HepG2 (cell line): Measurements from ENCODE around the gene TRPT1. TPM values are rescaled to one million over a fixed set of nuclear protein-coding genes. Genes with fewer than 3 reads are reported as not detected.

ENCODE experiments used
- ARNT2 ChIP-seq: sonication (generic); formaldehyde crosslinking; IDR thresholded peaks from 2 replicates; pipeline ENCODE4 v1.8.0; 2022; ENCODE audit warnings: mild to moderate bottlenecking, low read depth, missing genetic modification reagents, moderate library complexity
- ELF1 ChIP-seq: sonication (generic); formaldehyde crosslinking; IDR thresholded peaks from 2 replicates; pipeline ENCODE4 v1.4.0; 2020; ENCODE audit warnings: missing genetic modification reagents
- FIP1L1 ChIP-seq: fragments of 200-400 bp; formaldehyde crosslinking; IDR thresholded peaks from 2 replicates; pipeline ENCODE4 v1.6.1; 2018; ENCODE audit warnings: low read depth, mild to moderate bottlenecking, low read length, moderate library complexity, borderline replicate concordance; ENCODE audit not compliant: insufficient read depth
- GABPB1 ChIP-seq: IDR thresholded peaks from 2 replicates; pipeline ENCODE4 v1.6.1; 2016; ENCODE audit warnings: mild to moderate bottlenecking, missing genetic modification reagents, moderate library complexity, missing compliant biosample characterization
- GPN1 ChIP-seq: sonication (generic); formaldehyde crosslinking; IDR thresholded peaks from 2 replicates; pipeline ENCODE4 v1.5.1; 2020; ENCODE audit warnings: missing genetic modification reagents, borderline replicate concordance
- HNRNPH1 ChIP-seq: fragments of 200-400 bp; formaldehyde crosslinking; optimal IDR thresholded peaks from 2 replicates; pipeline ENCODE3; 2017; ENCODE audit warnings: mild to moderate bottlenecking, low read depth, low read length
- IKZF4 ChIP-seq: sonication (generic); formaldehyde crosslinking; IDR thresholded peaks from 2 replicates; pipeline ENCODE4 v1.5.1; 2020; ENCODE audit warnings: borderline replicate concordance, mild to moderate bottlenecking, low read depth, missing genetic modification reagents; ENCODE audit errors: not compliant biosample characterization
- ISL2 ChIP-seq: sonication (generic); formaldehyde crosslinking; IDR thresholded peaks from 2 replicates; pipeline ENCODE4 v1.5.0; 2020; ENCODE audit warnings: missing genetic modification reagents
- KDM1A ChIP-seq: IDR thresholded peaks from 2 replicates; pipeline ENCODE4 v1.6.1; 2016; ENCODE audit warnings: missing compliant biosample characterization
- KLF16 ChIP-seq, 2 experiments: sonication (generic) in 1 of 2; formaldehyde crosslinking in 1 of 2; IDR thresholded peaks; 2 replicates each; pipeline versions ENCODE4 v1.6.1 to v1.8.0; 2016 to 2023; ENCODE audit warnings: missing genetic modification reagents in 2 of 2, missing compliant biosample characterization in 1 of 2
- KMT2A ChIP-seq: sonication (generic); formaldehyde crosslinking; IDR thresholded peaks from 2 replicates; pipeline ENCODE4 v1.4.0; 2020; ENCODE audit warnings: missing genetic modification reagents
- MXI1 ChIP-seq: IDR thresholded peaks from 3 replicates; pipeline ENCODE4 v1.6.1; 2012; ENCODE audit warnings: low read depth, low read length, inconsistent platforms, borderline replicate concordance
- MYNN ChIP-seq: sonication (generic); formaldehyde crosslinking; IDR thresholded peaks from 2 replicates; pipeline ENCODE4 v1.4.0; 2020; ENCODE audit warnings: mild to moderate bottlenecking, low read depth, missing genetic modification reagents
- ONECUT2 ChIP-seq: sonication (generic); formaldehyde crosslinking; IDR thresholded peaks from 2 replicates; pipeline ENCODE4 v1.4.0; 2020; ENCODE audit warnings: missing genetic modification reagents
- PAX8 ChIP-seq: sonication (generic); formaldehyde crosslinking; IDR thresholded peaks from 2 replicates; pipeline ENCODE4 v1.8.0; 2022; ENCODE audit warnings: mild to moderate bottlenecking, missing genetic modification reagents, borderline replicate concordance
- RBM39 ChIP-seq: fragments of 200-400 bp; formaldehyde crosslinking; IDR thresholded peaks from one replicate; pipeline ENCODE4 v1.6.1; 2018; ENCODE audit warnings: antibody characterized with exemption, mild to moderate bottlenecking, low read depth, low read length; ENCODE audit not compliant: poor library complexity, severe bottlenecking
- RFX3 ChIP-seq: IDR thresholded peaks from 2 replicates; pipeline ENCODE4 v1.6.1; 2016; ENCODE audit warnings: missing biosample characterization, missing genetic modification reagents
- TCF12 ChIP-seq, 2 experiments: fragments of 450-650 bp in 1 of 2; sonication (generic) in 1 of 2; formaldehyde crosslinking in 1 of 2; IDR thresholded peaks; 2 replicates each; pipeline versions ENCODE4 v1.6.1 to v1.8.0; 2017 to 2022; ENCODE audit warnings: antibody characterized with exemption in 1 of 2, mild to moderate bottlenecking in 1 of 2, missing genetic modification reagents in 1 of 2, moderate library complexity in 1 of 2
- ZNF331 ChIP-seq: sonication (generic); formaldehyde crosslinking; IDR thresholded peaks from 2 replicates; pipeline ENCODE4 v1.4.0; 2020; ENCODE audit warnings: missing genetic modification reagents
- ZNF510 ChIP-seq: sonication (generic); formaldehyde crosslinking; IDR thresholded peaks from 2 replicates; pipeline ENCODE4 v1.4.0; 2020; ENCODE audit warnings: low read depth, mild to moderate bottlenecking, missing genetic modification reagents
- ZNF670 ChIP-seq: sonication (generic); formaldehyde crosslinking; IDR thresholded peaks from 2 replicates; pipeline ENCODE4 v1.8.0; 2022; ENCODE audit warnings: mild to moderate bottlenecking, missing genetic modification reagents, borderline replicate concordance
- polyA plus RNA-seq, 8 experiments: library from polyadenylated mRNA; depleted of rRNA in 3 of 8; stranded (reverse) in 7 of 8; unstranded in 1 of 8; fragments of >200 nt; fragmentation: Illumina TruSeq in 4 of 8; extraction: Trizol in 4 of 8; gene quantifications; 2 replicates each; pipeline versions ENCODE4 v1.2.1 to v1.2.3, GENCODE V29; 2011 to 2016; ENCODE audit warnings: low read depth in 4 of 8, missing spikeins in 1 of 8, mixed read lengths in 1 of 8; ENCODE audit not compliant: insufficient read depth in 1 of 8
- total RNA-seq, 5 experiments: library from RNA; depleted of rRNA; stranded (reverse); fragments of >200 nt; fragmentation: Illumina TruSeq; extraction: Trizol; gene quantifications; 2 replicates each; pipeline ENCODE4 v1.2.3, GENCODE V29; 2016; ENCODE audit warnings: low read depth in 1 of 5
- TF ChIP-seq, protein P1 (sequence below): sonication (generic); formaldehyde crosslinking; IDR thresholded peaks from 2 replicates; pipeline ENCODE4 v1.5.1; 2020; ENCODE audit warnings: mild to moderate bottlenecking, moderate library complexity, missing genetic modification reagents
- TF ChIP-seq, protein P2 (sequence below): IDR thresholded peaks from 2 replicates; pipeline ENCODE4 v1.6.1; 2016; ENCODE audit warnings: missing compliant biosample characterization, missing genetic modification reagents, borderline replicate concordance
- TF ChIP-seq, protein P3 (sequence below): sonication (generic); formaldehyde crosslinking; IDR thresholded peaks from 2 replicates; pipeline ENCODE4 v1.5.0; 2020; ENCODE audit warnings: mild to moderate bottlenecking, missing genetic modification reagents

The TRPT1 gene
- total and polyA plus RNA-seq, 2 of the 13 experiments (the other 11 are each of a cell fraction or from before 2014, with no cell fraction given) = 24.8 to 40.7 TPM

DNA sequence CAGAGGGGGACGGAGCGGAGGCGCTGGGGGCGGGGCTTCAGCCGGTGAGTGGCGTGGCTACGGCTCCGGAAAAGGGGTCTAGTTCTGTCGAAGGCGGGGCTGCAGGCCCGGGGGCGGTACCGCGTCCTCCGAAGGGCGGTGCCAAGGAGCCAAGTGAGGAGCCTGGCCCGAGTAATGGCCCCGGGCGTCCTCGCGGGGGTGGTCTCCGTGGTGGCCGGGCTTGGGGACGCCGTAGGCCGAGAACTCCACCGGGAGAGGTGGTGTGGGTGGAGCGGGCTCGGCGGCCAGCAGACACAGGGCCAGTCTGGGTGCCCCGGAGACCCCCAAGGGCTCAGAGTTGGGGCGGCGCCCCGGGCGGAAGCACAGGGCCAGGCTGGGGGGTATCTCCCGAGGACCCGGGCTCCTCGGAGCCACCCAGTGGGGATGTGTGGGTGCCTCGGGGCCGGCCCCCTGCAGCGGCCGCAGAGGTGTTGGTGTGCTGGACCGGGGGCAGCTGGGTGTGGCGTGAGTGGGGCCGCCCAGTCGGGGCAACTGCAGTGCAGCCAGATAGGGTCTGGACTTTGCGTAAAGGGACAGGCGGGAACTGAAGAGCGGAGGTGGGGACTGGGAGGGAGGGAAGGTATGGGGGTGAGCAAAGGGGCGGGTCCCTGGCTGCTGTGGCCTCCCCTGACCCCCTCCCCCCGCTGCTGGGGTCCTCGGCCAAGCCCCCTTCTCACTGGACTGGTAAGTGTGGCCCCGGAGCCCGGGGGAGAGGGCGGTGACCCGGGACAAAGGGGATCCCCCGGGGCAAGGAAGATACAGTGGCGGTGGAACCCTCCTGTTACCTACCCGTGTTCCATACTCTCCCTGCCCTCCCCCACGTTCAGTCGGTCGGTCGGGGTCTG is 15.7 kb upstream of the TRPT1 start (continued):
- TF ChIP-seq TCF12 (IDR thresholded peaks at IDR 0.05) = no peak
- peak; percentile 75; the same call in 1 of the 2 replicates for TF ChIP-seq TCF12 (CRISPR knock-in tag; IDR thresholded peaks at IDR 0.05)
- TF ChIP-seq, protein P1, sequence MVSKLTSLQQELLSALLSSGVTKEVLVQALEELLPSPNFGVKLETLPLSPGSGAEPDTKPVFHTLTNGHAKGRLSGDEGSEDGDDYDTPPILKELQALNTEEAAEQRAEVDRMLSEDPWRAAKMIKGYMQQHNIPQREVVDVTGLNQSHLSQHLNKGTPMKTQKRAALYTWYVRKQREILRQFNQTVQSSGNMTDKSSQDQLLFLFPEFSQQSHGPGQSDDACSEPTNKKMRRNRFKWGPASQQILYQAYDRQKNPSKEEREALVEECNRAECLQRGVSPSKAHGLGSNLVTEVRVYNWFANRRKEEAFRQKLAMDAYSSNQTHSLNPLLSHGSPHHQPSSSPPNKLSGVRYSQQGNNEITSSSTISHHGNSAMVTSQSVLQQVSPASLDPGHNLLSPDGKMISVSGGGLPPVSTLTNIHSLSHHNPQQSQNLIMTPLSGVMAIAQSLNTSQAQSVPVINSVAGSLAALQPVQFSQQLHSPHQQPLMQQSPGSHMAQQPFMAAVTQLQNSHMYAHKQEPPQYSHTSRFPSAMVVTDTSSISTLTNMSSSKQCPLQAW (CRISPR knock-in tag) = peak; percentile 17; the same call in 1 of the 2 replicates
- TF ChIP-seq ZNF331 (CRISPR knock-in tag) = 0 out of 2 replicates have a peak, but pooled peaks have one; percentile 4
- TF ChIP-seq GABPB1 (CRISPR knock-in tag) = peak; percentile 50; the same call in 1 of the 2 replicates
- no peak for TF ChIP-seq IKZF4 (CRISPR knock-in tag)
- TF ChIP-seq RBM39 = no peak
- TF ChIP-seq PAX8 (CRISPR knock-in tag) = no peak
- TF ChIP-seq KLF16 (CRISPR knock-in tag; IDR thresholded peaks at IDR 0.05) = no peak
- TF ChIP-seq HNRNPH1 = no peak
- TF ChIP-seq ISL2 = no peak
- TF ChIP-seq ZNF510 (CRISPR knock-in tag) = 0 out of 2 replicates have a peak, but pooled peaks have one; percentile 17
- no peak for TF ChIP-seq GPN1 (CRISPR knock-in tag)
- TF ChIP-seq ZNF670 (CRISPR knock-in tag) = no peak; the same call in 1 of the 2 replicates
- TF ChIP-seq FIP1L1 = no peak
- TF ChIP-seq MYNN (CRISPR knock-in tag) = no peak
- TF ChIP-seq KMT2A (CRISPR knock-in tag) = no peak
- peak; percentile 27; the same call in 1 of the 3 replicates for TF ChIP-seq MXI1
- TF ChIP-seq ONECUT2 (CRISPR knock-in tag) = no peak
- TF ChIP-seq, protein P2, sequence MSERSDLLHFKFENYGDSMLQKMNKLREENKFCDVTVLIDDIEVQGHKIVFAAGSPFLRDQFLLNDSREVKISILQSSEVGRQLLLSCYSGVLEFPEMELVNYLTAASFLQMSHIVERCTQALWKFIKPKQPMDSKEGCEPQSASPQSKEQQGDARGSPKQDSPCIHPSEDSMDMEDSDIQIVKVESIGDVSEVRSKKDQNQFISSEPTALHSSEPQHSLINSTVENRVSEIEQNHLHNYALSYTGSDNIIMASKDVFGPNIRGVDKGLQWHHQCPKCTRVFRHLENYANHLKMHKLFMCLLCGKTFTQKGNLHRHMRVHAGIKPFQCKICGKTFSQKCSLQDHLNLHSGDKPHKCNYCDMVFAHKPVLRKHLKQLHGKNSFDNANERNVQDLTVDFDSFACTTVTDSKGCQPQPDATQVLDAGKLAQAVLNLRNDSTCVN (CRISPR knock-in tag) = no peak
- TF ChIP-seq, protein P3, sequence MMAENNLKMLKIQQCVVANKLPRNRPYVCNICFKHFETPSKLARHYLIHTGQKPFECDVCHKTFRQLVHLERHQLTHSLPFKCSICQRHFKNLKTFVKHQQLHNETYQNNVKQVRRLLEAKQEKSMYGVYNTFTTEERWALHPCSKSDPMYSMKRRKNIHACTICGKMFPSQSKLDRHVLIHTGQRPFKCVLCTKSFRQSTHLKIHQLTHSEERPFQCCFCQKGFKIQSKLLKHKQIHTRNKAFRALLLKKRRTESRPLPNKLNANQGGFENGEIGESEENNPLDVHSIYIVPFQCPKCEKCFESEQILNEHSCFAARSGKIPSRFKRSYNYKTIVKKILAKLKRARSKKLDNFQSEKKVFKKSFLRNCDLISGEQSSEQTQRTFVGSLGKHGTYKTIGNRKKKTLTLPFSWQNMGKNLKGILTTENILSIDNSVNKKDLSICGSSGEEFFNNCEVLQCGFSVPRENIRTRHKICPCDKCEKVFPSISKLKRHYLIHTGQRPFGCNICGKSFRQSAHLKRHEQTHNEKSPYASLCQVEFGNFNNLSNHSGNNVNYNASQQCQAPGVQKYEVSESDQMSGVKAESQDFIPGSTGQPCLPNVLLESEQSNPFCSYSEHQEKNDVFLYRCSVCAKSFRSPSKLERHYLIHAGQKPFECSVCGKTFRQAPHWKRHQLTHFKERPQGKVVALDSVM (CRISPR knock-in tag) = no peak
- no peak for TF ChIP-seq ELF1 (CRISPR knock-in tag)
- no peak for TF ChIP-seq RFX3
- TF ChIP-seq KDM1A (CRISPR knock-in tag) = no peak
- TF ChIP-seq ARNT2 = no peak
